B cell (primary cell): ENCODE results near the gene PGP. TPM values are rescaled to one million over a fixed set of nuclear protein-coding genes. Genes with fewer than 3 reads are reported as not detected.

Source experiments
- ATAC-seq: fragments of 200-7000 bp; cut with Tn5 transposase; one replicate; pipeline ENCODE4 v1.10.0; 2021; ENCODE audit warnings: low read depth, mild to moderate bottlenecking, moderate number of reproducible peaks, moderate library complexity
- CTCF ChIA-PET: fragments of 350-600 bp; sonication (Branson Sonifier 250); formaldehyde crosslinking; loops from one replicate; lab custom pipeline; 2021; ENCODE audit warnings: antibody characterized with exemption, inconsistent platforms; lab: Charles Lee
- POLR2A ChIA-PET: fragments of 350-600 bp; sonication (Branson Sonifier 250); formaldehyde crosslinking; loops from one replicate; lab custom pipeline; 2021; ENCODE audit warnings: antibody characterized with exemption; lab: Charles Lee
- DNase-seq: peaks from one replicate; pipeline ENCODE4 v3.0.0; 2013
- H2AFZ ChIP-seq: 2 replicates; pipeline ENCODE4 v1.6.1; 2012; ENCODE audit warnings: mild to moderate bottlenecking, low read depth, low read length; ENCODE audit not compliant: insufficient read depth, poor library complexity, severe bottlenecking
- H3K27ac ChIP-seq, 2 donors: 1 replicate in 1 of 2; 2 replicates in 1 of 2; pipeline ENCODE4 v1.5.1; 2012 to 2013; ENCODE audit warnings: low read length in 2 of 2, mild to moderate bottlenecking in 2 of 2, moderate library complexity in 1 of 2
- H3K27me3 ChIP-seq, 4 experiments: fragments of 200-600 bp in 1 of 4; sonication (generic) in 1 of 4; replicated peaks in 1 of 4; 1 replicate in 2 of 4; 2 replicates in 2 of 4; pipeline versions ENCODE4 v1.6.1 to v1.7.0; 2013 to 2016; ENCODE audit warnings: low read length in 3 of 4, mild to moderate bottlenecking in 2 of 4, mixed read lengths in 1 of 4, moderate library complexity in 1 of 4; ENCODE audit not compliant: insufficient read depth in 4 of 4, control insufficient read depth in 3 of 4; ENCODE audit errors: control extremely low read depth in 1 of 4
- H3K36me3 ChIP-seq, 2 experiments: replicated peaks in 1 of 2; 1 replicate in 1 of 2; 2 replicates in 1 of 2; pipeline versions ENCODE4 v1.6.1 to v1.7.1; 2013; ENCODE audit warnings: low read length in 1 of 2; ENCODE audit not compliant: insufficient read depth in 2 of 2, control insufficient read depth in 1 of 2; ENCODE audit errors: control extremely low read depth in 1 of 2, extremely low read depth in 1 of 2
- H3K4me1 ChIP-seq, 2 donors: fragments of 200-600 bp in 1 of 2; sonication (generic) in 1 of 2; 1 replicate in 1 of 2; 2 replicates in 1 of 2; pipeline versions ENCODE4 v1.5.1 to v1.6.1; 2013 to 2017; ENCODE audit warnings: low read length in 2 of 2; ENCODE audit not compliant: control insufficient read depth in 2 of 2, insufficient read depth in 2 of 2
- H3K4me2 ChIP-seq: replicated peaks from 2 replicates; pipeline ENCODE3; 2012; ENCODE audit warnings: mild to moderate bottlenecking, low read depth, low read length; ENCODE audit not compliant: poor library complexity, severe bottlenecking
- H3K4me3 ChIP-seq, 5 experiments: fragments of 200-600 bp in 1 of 5; sonication (generic) in 1 of 5; 1 replicate in 3 of 5; 2 replicates in 2 of 5; pipeline versions ENCODE4 v1.5.1 to v1.7.0; 2011 to 2016; ENCODE audit warnings: low read length in 4 of 5, mild to moderate bottlenecking in 4 of 5, low read depth in 2 of 5, control low read depth in 1 of 5, moderate library complexity in 1 of 5; ENCODE audit not compliant: insufficient read depth in 1 of 5; ENCODE audit errors: control extremely low read depth in 1 of 5, extremely low read depth in 1 of 5
- H3K79me2 ChIP-seq: fragments of 200-600 bp; sonication (generic); one replicate; pipeline ENCODE4 v1.6.0; 2016; ENCODE audit warnings: low read length; ENCODE audit not compliant: control insufficient read depth, insufficient read depth
- H3K9ac ChIP-seq: fragments of 200-600 bp; sonication (generic); 2 replicates; pipeline ENCODE4 v1.6.1; 2017; ENCODE audit warnings: mild to moderate bottlenecking, low read length, moderate library complexity
- H3K9me3 ChIP-seq, 3 donors: one replicate each; pipeline versions ENCODE4 v1.6.1 to v1.7.1; 2013; ENCODE audit warnings: low read length in 2 of 3; ENCODE audit not compliant: control insufficient read depth in 2 of 3, insufficient read depth in 1 of 3; ENCODE audit errors: control extremely low read depth in 1 of 3
- H4K20me1 ChIP-seq: 2 replicates; pipeline ENCODE4 v1.6.0; 2012; ENCODE audit warnings: mild to moderate bottlenecking, low read length; ENCODE audit not compliant: insufficient read depth, control insufficient read depth, poor library complexity, severe bottlenecking
- H3K27ac Mint-ChIP-seq: one replicate; pipeline ENCODE4 v1.8.0; 2021; ENCODE audit warnings: mixed read lengths
- H3K27me3 Mint-ChIP-seq: one replicate; pipeline ENCODE4 v1.8.0; 2021; ENCODE audit warnings: mixed read lengths
- H3K4me1 Mint-ChIP-seq: one replicate; pipeline ENCODE4 v1.8.0; 2021; ENCODE audit warnings: mixed read lengths
- H3K4me3 Mint-ChIP-seq: one replicate; pipeline ENCODE4 v1.8.0; 2021; ENCODE audit warnings: mixed read lengths
- H3K9me3 Mint-ChIP-seq: one replicate; pipeline ENCODE4 v1.8.0; 2022; ENCODE audit warnings: mixed read lengths; ENCODE audit not compliant: insufficient read depth
- CTCF ChIP-seq: fragments of 200-600 bp; IDR thresholded peaks from one replicate; pipeline ENCODE4 v1.8.0; 2022; ENCODE audit warnings: antibody characterized with exemption, mild to moderate bottlenecking
- EZH2 ChIP-seq: IDR thresholded peaks from 2 replicates; pipeline ENCODE4 v1.6.1; 2012; ENCODE audit warnings: borderline replicate concordance, low read depth, mild to moderate bottlenecking, moderate library complexity, low read length; ENCODE audit not compliant: insufficient read depth, poor library complexity, severe bottlenecking
- WGBS: methylation state at CpG from one replicate; pipeline ENCODE4 v1.1.5; 2013; ENCODE audit warnings: missing lambda C conversion rate; ENCODE audit not compliant: insufficient coverage; 5-methylcytosine and 5-hydroxymethylcytosine counted together
- intact Hi-C: fragments of 100-400 bp; cut with micrococcal nuclease; formaldehyde crosslinking; loops from one replicate; pipeline ENCODE4 v1.10.0; 2022
- polyA plus RNA-seq: library from polyadenylated mRNA; depleted of rRNA; stranded (reverse); fragments of >200 nt; gene quantifications from 2 replicates; pipeline ENCODE4 v1.2.3, GENCODE V29; 2012
- total RNA-seq, 2 donors: library from RNA; stranded (reverse); fragments of 120-200 nt in 1 of 2; gene quantifications; 1 replicate in 1 of 2; 2 replicates in 1 of 2; pipeline versions ENCODE4 v1.2.3 to v1.2.4, GENCODE V29; 2013 to 2022

Gene PGP
- total and polyA plus RNA-seq, 2 donors (not counting 1 experiment from before 2014, with no cell fraction given), result 15.4 to 16.5 TPM

- Histone ChIP-seq H3K9ac (no peak overlapping the region), H4K20me1 (no peaks in the 10 kb centered on the region), H3K4me2 (no peak overlapping the region), H2AFZ (no peak overlapping the region), H3K4me3 (no peak overlapping the region), H3K4me1 (no peaks in the 10 kb centered on the region), H3K36me3 (peaks cover 0 to 14% of the 10 kb centered on the region in 2 experiments), H3K9me3 (no peaks in the 10 kb centered on the region), H3K79me2 (no peaks in the 10 kb centered on the region), H3K27ac (no peak overlapping the region), H3K27me3 (no peaks in the 10 kb centered on the region)
- Mint-ChIP-seq H3K4me3 (no peak overlapping the region), H3K27me3 (no peaks in the 10 kb centered on the region), H3K27ac (no peak overlapping the region), H3K4me1 (peaks cover 7% of the 10 kb centered on the region), H3K9me3 (no peaks in the 10 kb centered on the region)
- TF ChIP-seq EZH2 (no peak), CTCF (no peak)
- CTCF ChIA-PET, result no interaction called here
- intact Hi-C loops, result no loop called here
- 98% methylated on average over 31 of the region's 31 CpGs for WGBS
- POLR2A ChIA-PET, result no interaction called here
- no peak for DNase-seq
- ATAC-seq, result no peak
Observed at GRCh38 chr16:2179576-2179975, 35.1 kb downstream of the PGP start.

- no peak overlapping the region for H3K9ac ChIP-seq
- peaks cover 0 to 18% of the 10 kb centered on the region in 2 experiments for H3K36me3 ChIP-seq
- intact Hi-C loops, result no loop called here
- no peaks in the 10 kb centered on the region for H3K4me1 ChIP-seq
- H3K4me1 Mint-ChIP-seq, result peaks cover 2% of the 10 kb centered on the region
- H3K27ac Mint-ChIP-seq, result no peak overlapping the region
- no peaks in the 10 kb centered on the region for H3K27me3 ChIP-seq
- ChIA-PET CTCF (no interaction called here), POLR2A (no interaction called here)
- no peaks in the 10 kb centered on the region for H3K9me3 ChIP-seq
- no peak overlapping the region for H2AFZ ChIP-seq
- no peaks in the 10 kb centered on the region for H4K20me1 ChIP-seq
- no peak overlapping the region for H3K4me3 Mint-ChIP-seq
- no peaks in the 10 kb centered on the region for H3K27me3 Mint-ChIP-seq
- 59% methylated on average over 42 of the region's 50 CpGs for whole genome bisulfite sequencing
- H3K79me2 ChIP-seq, result no peaks in the 10 kb centered on the region
- DNase-seq, result no peak
- TF ChIP-seq EZH2 (no peak), CTCF (no peak)
- no peak for ATAC-seq
- no peaks in the 10 kb centered on the region for H3K9me3 Mint-ChIP-seq
- no peak overlapping the region for H3K4me2 ChIP-seq
- no peak overlapping the region for H3K4me3 ChIP-seq
- no peak overlapping the region for H3K27ac ChIP-seq
Observed at GRCh38 chr16:2179107-2179501, 35.5 kb downstream of the PGP start.
